ENCODE data around the gene PPP1R1B. TPM values are rescaled to one million over a fixed set of nuclear protein-coding genes. Genes with fewer than 3 reads are reported as not detected.
A peak's percentile ranks its signal among the peaks of the same experiment; 100 is the strongest.

PPP1R1B gene
- total RNA-seq, 1 donor from 2014 or later, result 2.4 TPM

- DNase-seq (ENCODE audit: low spot score), result peak; percentile 60
Observed at GRCh38 chr17:39653662-39654331, 27.0 kb downstream of the PPP1R1B start.

- DNase-seq (ENCODE audit: low spot score), result no peak
Observed at GRCh38 chr17:39655105-39655504, 28.4 kb downstream of the PPP1R1B start.

GRCh38 chr17:39658346-39658745 lies 31.6 kb downstream of the PPP1R1B start:
- DNase-seq (ENCODE audit: low spot score), result no peak

- no peak for DNase-seq (ENCODE audit: low spot score)
Observed at GRCh38 chr17:39658760-39659159, 32.0 kb downstream of the PPP1R1B start.

- no peak for DNase-seq (ENCODE audit: low spot score)
Observed at GRCh38 chr17:39659279-39660010, 32.7 kb downstream of the PPP1R1B start.

- no peak for DNase-seq (ENCODE audit: low spot score)
Observed at GRCh38 chr17:39660011-39660360, 33.2 kb downstream of the PPP1R1B start.

- no peak for DNase-seq (ENCODE audit: low spot score)
Observed at GRCh38 chr17:39660397-39661385, 33.9 kb downstream of the PPP1R1B start.

- no peak for DNase-seq (ENCODE audit: low spot score)
Observed at GRCh38 chr17:39661744-39662541, 35.2 kb downstream of the PPP1R1B start.

- DNase-seq (ENCODE audit: low spot score), result peak; percentile 54
Observed at GRCh38 chr17:39662551-39663339, 36.0 kb downstream of the PPP1R1B start.

GRCh38 chr17:39663340-39663687 lies 36.6 kb downstream of the PPP1R1B start:
- DNase-seq (ENCODE audit: low spot score), result no peak

- DNase-seq (ENCODE audit: low spot score), result no peak
Observed at GRCh38 chr17:39663688-39664580, 37.2 kb downstream of the PPP1R1B start.

- DNase-seq (ENCODE audit: low spot score), result no peak
Observed at GRCh38 chr17:39664581-39665561, 38.1 kb downstream of the PPP1R1B start, which contains the start of gene TCAP. TCAP (plus strand) TSS chr17:39665349; CDS start chr17:39665360, 11 bp downstream.

- no peak for DNase-seq (ENCODE audit: low spot score)
Observed at GRCh38 chr17:39665642-39666224, 39.0 kb downstream of the PPP1R1B start.

GRCh38 chr17:39666231-39666600 lies 39.5 kb downstream of the PPP1R1B start:
- DNase-seq (ENCODE audit: low spot score), result no peak

GRCh38 chr17:39666601-39667261 lies 40.0 kb downstream of the PPP1R1B start:
- no peak for DNase-seq (ENCODE audit: low spot score)

GRCh38 chr17:39667262-39667944 lies 40.7 kb downstream of the PPP1R1B start:
- no peak for DNase-seq (ENCODE audit: low spot score)

Data from mucosa of gallbladder (tissue), 1 donor.